Stimulated activated CD8-positive, alpha-beta memory T cell treated with anti-CD3 and anti-CD28 coated beads, Interleukin-4, amount 100 ng/mL, for 48 hours (primary cell): ENCODE data around the gene TTF1.
"Not testable (repeated sequence)": the region's sequence is repeated elsewhere in the genome, so short reads cannot be mapped to it uniquely, and the experiment has no call there.

Experiments used
- DNase-seq: peaks from one replicate; pipeline ENCODE4 v3.0.0-alpha.2; 2020

TTF1 gene

DNA sequence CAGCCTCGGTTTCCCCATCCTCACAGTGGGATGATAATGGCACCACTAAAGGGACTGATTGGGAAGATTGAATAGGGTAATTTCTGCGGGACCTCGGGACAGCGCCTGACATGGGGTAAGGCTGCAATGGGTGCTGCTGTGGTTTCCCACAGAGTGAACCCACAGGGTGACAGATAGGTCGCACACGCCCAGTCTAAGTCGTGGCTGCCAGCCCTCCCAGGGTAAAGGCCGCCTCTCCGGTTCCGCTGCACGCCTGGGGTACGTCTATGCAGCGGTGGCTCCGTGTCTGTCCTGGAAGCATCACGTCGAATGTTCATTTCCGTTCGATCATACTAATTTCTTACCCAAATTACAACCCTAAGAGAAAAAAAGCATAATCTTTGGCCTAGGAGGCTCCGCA lies 4.0 kb upstream of the TTF1 start:
- DNase-seq, result peak; percentile 28

DNA sequence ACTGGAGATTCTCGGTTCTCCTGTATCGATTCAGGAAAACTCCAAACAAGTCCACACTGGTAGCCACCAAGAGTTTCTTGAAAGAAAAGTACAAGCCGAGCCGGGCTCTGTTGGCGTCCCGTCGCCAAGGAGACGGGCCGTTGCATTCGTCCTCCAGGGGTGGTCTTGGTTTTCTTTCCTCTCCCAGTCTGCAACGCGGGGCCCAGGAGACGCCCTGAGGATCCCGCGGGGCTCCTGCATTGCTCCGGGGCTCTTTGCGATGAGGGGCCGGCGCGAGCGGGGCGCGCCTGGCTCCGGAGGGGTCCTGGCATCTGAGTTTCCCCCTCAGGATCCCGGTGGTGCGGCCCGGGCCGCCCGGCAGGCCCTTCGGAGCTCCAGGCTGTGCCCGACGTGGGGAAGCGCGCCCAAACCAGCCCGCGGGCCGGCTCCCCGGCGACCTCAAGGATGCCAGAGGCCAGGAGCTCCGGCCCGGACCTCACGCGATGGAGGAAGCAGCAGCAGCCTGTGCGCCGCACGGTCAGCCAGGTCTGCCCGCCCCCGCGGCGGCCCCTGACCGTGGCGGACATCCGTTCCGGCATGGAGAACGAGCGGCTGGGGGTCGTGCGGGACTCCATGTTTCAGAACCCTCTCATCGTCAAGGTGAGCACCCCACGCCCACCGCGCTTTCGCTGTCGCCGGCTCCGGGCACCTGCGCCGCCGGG lies 3.3 kb upstream of the TTF1 start, which contains the start of gene CFAP77:
CFAP77 (plus strand) TSS at position 384 of the 701 bp plus-strand sequence; CDS start at position 445, 61 bp downstream.
- peak; percentile 47 for DNase-seq

DNA sequence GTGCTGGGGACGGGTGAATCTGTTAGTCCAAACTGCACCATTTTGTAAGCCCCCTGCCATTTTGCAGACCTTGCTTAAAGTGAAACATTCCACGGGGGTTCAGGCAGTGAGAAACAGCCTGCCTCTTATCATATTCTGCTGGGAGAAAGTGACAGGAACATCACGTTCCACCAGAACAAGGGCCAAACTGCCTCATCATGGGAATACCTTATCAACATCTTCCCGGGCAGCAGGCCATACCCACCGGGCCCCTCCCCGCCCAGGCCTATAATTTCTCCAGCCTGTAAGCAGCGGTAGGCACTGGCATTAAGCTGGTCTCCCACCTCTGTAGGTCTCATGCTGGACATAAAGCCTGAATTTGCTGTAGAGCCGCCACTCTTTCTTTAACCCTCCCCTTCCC lies 1.9 kb upstream of the TTF1 start:
- no peak for DNase-seq

DNA sequence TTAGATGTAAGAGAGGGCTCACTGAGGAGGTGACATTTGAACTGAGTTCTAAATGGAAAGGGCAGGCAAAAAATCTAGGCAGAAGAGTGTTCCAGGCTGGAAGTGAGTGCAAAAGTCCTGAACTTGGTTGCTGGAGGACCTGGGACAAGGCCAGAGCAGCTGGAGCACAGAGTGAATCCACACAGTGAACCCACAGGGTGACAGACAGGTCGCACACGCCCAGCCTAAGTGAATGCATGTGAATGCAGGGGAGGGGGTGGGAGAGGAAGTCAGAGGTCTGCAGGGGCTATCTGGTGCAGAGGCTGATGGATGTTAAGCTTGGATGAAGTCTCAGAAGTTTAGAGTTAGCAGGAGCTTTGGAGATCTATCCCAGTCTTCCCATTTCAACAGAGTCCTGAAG lies 556 bp upstream of the TTF1 start:
- DNase-seq, result no peak

DNA sequence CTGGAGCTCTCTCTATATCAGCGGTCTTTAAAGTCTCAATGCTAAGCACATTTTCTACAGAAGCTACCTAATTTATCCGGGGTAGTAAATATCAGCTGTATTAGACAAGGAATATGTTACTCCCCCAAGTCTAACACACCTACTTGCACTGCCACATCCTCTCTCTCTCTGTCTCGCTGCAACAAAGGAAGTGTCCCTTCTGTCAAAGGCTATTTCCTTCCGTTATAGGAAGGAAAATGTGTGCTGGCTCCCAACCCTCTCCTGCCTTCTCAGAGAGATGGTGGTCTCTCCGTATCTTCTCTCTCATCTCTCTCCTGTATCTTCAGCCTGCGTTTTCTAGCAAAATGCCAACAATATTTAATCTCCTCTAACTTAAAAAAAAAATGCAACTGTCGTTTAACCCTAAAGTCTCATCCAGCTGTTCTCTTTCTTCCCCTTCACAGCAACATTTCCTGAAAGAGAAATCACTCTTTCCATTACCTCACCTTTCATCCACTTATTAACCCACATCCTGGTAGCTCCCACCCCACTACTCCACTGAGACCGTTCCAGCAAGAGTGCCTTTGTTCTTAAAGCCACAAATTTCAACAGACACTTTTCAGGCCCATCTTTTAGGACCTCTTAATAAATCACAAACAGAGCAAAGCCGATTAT lies 2.3 kb downstream of the TTF1 start:
- DNase-seq, result peak; percentile 37

DNA sequence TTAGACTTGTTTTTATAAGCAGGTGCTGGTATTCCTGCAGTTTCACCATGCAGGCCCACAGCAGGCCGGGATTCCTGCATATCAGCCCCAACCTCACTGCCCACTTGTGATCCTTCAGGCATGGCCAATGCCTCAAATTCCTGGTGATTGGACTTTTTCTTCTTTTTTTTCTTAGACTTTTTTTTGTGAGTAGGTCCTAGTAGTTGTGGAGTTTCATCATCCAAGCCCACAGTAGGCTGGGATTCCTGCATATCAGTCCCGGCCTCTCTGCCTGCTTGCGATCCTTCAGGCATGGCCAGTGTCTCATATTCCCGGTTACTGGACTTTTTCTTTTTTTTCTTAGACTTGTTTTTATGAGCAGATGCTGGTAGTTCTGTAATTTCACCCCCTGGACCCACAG lies 4.8 kb downstream of the TTF1 start:
- DNase-seq, result no peak

DNA sequence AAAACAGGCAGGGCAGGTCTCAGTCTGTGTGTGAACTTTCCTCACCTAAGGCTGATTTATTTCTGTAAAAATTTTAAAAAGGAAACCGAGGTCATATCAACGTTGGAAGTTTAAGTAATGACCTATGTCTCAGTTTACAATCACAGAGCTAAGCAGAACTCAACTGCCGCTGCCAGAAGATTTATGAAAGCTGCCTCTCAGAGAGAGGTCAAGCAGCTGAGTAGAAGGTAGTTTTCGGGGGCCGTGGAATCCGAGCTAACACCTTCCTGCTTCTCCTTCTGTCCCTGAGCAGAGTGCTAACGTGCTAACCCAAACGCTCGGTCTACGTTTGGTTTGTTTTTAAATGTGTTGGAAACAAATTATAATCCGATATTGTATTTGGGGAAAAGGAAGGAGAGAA lies 11.1 kb downstream of the TTF1 start:
- DNase-seq, result no peak

DNA sequence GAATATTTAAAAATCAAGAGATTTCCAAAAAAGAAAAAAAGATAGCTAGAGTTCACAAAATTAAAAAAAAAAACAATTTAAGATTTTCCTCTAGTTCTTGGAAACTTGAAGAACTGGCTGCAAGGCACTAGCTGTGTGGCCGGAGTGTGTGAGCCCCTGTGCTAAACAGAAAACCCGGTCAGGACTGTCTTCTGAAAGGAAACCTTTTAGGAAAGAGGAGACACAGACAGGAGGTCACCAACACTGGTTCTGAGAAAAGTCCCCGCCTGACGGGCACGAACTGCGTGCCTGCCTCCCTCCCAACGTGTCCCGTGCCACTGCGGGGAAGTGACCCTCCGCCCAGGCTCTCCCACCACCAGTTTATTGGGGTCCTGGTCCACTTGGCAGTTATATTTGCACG lies 15.2 kb downstream of the TTF1 start:
- no peak for DNase-seq

DNA sequence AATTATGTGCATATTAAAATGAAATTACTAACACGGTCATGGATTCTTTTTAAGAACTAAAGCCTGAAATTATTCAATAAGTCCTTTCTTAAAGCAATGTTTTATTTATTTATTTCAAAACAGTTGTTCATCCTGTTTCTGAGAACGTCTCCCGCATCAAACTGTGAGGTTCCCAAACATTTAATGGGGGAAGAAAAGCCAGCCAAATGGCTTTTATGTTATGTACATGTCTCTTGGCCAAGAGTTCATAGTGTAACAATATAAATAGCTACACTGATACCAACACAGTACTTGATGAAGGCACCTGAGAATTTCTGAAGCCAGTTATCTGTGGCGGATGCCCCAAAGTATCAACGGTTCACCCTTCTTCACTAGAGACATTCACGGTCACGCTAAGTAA lies 15.7 kb downstream of the TTF1 start:
- no peak for DNase-seq

DNA sequence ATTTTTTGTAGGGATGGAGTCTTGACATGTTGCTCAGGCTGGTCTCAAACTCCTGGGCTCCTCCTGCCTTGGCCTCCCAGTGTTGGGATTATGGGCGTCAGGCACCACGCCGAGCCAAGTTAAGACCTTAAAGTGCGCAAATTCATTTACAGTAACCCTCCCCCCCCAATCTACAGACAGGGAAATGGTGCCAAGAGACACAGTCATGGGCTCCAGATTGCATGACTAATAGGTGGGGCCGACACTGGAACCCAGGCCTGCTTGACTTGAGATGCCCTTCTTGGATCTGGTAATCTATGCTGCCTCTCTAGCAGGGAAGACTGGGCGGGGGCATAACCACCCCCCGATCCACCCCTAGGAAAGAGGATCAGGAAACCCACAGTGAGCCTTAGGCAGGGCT lies 19.5 kb downstream of the TTF1 start:
- DNase-seq, result no peak

DNA sequence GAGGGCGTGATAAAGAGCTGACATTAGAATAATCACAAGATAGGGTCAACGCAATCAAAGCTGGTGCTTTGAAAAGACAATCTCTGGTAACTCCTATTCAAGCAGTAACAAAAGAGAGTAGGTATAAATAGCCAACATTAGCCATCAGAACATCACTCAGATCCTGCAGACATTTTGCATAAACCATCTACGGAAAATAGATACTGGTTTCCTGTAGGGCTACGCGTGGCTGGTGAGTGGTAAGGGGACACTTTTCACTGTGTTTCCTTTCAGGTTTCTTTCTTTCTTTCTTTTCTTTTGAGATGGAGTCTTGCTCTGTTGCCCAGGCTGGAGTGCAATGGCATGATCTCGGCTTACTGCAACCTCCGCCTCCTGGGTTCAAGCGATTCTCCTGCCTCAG lies 22.3 kb downstream of the TTF1 start:
- no peak for DNase-seq

DNA sequence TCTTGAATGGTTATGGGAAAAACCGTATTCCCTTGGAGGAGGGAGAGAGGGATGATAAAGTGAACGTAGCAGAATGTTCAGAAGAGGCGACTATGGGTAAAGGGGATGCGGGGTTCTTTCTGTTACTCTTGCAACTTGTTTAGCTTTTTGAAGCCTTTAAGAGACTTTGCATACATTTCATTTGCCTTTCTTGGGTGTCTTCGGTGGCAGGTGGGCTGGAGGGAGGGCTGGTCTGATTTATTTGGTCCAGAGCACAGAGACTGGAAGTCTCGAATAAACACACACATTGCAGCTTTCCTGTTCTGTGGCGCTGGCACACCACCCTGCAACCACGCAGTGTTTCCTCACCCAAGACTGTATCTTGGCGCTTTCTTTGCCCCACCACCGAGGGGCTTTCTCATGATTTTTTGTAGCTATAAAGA lies 23.2 kb downstream of the TTF1 start:
- DNase-seq, result no peak

DNA sequence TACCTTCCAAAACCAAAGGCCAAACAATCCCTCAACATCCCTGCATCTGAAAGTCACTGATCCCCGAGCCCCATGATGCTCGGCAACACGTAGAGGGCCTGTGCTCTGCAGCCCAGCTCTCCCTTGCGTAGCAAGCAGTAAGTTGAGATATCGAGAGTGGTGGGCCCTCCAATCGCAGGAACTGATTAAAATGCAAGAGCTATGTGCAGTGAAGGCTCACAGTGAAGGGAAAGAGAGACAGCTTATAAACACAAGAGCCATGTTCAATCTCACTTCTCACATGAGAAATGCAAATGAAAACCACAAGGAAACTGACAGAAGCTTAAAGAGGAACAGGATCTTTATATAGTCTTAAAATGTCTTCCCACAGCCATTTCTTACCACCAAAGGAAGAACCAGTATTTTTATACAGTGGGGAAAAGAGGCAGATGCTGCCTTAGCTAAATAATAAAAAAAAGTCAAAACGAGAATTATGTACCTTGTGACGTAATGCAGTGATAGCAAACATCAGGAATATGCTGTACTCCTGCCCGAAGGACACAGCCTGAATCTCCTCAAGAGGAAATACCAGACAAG lies 24.6 kb downstream of the TTF1 start:
- DNase-seq, result no peak

DNA sequence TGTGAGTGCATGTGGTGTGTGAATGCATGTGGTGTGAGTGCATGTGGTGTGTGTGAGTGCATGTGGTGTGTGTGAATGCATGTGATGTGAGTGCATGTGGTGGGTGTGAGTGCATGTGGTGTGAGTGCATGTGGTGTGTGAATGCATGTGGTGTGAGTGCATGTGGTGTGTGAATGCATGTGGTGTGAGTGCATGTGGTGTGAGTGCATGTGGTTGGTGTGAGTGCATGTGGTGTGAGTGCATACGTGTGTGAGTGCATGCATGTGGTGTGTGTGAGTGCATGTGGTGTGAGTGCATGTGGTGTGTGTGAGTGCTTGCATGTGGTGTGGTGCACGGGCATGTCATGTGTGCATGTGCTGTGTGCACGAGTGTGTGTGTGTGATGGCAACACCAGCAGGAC lies 28.2 kb downstream of the TTF1 start:
- not testable (repeated sequence) for DNase-seq

DNA sequence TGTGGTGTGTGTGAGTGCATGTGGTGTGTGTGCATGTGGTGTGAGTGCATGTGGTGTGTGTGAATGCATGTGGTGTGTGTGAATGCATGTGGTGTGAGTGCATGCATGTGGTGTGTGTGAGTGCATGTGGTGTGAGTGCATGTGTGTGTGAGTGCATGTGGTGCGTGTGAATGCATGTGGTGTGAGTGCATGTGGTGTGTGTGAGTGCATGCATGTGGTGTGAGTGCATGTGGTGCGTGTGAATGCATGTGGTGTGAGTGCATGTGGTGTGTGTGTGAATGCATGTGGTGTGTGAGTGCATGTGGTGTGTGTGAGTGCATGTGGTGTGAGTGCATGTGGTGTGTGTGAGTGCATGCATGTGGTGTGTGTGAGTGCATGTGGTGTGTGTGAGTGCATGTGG lies 28.9 kb downstream of the TTF1 start:
- not testable (repeated sequence) for DNase-seq

DNA sequence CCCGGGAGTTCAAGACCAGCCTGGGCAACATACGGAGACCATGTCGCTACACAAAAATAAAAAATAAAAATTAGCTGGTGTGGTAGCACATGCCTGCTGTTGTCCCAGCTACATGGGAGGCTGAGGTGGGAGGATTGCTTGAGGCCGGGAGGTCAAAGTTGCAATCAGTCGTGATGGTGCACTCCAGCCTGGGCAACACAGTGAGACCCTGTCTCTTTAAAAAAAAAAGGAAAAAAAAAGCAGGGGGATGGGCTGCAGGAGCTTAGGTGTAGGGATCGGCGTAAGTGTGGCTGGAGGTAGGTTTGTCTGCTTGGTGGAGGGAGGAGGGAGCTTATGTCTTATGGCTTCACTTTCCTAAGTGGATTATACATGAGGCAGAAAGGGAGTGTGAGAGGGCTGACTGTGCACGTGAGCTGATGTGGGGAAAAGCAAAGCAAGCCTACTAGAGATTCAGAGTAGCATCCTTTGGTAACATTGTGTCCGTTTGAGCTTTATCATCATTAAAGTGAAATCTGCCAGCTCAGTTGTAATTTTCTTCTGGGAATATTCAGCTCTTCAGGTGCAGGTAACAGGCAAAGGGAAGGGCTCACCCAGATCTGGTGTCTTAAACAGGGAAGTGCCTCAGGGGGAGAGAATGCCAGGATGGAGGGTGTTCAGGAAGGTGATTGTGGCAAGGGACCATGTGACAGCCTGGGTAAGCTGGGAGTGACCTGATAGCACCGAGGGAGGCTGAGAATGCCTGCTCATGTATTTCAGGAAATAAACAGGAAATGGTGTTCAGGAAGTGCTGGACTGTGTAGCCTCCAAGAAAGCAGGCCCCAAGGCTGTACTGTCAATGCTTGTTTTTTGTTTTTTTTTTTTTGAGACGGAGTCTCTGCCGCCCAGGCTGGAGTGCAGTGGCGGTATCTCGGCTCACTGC lies 34.2 kb downstream of the TTF1 start:
- no peak for DNase-seq

DNA sequence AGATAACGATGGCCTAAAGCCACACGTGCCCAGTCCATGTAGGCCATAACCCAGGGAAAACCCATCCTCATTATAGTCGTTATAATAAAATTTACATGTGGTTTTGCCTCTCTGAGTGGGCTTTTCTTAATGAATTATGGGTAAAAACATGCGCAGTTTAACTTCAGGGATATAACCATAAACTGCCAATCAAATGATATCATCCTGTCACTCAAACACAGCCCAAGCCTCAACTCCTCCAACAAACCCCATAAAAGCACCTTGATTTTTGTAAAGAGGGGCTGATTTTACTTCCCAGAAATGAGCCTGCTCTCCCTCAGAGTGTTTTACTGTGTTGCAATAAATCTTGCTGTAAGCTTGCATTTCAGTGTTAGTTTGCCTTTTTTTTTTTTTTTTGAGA lies 36.0 kb downstream of the TTF1 start:
- DNase-seq, result no peak

DNA sequence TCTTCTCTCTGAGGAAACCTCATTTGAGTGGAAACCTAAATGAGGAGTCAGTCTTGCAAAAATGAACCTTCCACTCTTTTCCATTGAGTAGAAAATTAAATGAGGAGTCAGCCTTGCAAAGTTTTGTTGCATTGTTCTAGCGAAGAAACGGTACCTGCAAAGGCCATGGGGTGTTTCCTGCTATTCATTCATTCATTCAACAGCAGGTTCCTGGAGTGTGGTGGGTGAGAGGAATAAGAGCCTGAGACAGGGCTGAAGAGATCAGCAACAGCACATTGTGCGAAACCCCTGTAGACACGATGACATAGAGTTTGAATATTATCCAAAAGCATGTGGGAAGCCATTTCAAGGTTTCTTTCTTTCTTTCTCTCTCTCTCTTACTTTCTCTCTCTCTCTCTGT lies 37.2 kb downstream of the TTF1 start:
- DNase-seq, result no peak

DNA sequence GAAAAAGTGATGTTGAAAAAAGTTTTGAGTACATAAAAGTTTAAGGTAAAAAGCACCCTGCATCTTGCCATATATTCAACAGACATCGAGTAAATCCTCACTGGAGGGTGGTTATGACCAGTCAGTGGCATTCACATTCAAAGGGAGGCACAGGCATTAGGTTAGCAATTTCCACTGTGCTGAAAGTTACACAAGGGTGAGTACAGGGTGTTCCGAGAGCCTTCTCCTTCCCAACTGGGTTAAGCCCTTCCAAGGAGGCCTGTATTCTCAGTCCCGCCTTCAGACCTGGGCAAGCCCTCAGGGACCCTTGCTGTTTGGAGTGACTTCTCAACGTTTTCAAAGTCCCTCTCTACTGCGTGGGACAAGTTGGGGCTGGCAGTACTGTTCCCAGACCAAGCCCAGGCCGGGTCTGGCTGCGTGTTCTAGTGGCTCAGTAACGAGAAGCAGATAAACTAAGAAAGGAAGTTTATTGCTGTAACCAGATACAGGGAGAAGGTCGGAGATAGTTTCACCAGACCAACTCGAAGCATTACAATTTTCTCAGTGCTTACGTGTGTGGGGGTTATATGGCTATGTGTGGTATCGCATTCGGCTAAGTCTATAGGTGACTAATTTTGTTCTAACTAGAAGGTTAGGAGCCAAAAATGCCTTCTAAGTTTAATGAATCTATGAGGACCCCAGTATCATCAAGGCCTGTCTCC lies 38.9 kb downstream of the TTF1 start:
- DNase-seq, result no peak

DNA sequence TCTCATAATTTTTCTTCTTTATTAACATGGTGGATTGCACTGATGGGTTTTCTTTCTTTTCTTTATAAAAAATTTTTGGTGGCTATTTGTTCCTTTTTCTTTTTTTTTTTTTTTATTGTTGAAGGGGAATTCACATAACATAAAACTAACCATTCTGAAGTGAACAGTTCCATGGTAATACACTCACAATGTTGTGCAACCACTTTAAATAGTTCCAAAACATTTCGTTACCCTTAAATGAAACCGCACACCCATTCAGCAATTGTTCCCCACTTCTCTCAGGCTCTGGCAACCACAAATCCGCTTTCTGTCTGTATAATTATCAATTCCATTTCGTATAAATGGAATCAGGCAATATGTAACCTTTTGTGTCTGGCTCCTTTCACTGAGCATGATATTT lies 40.2 kb downstream of the TTF1 start:
- no peak for DNase-seq

DNA sequence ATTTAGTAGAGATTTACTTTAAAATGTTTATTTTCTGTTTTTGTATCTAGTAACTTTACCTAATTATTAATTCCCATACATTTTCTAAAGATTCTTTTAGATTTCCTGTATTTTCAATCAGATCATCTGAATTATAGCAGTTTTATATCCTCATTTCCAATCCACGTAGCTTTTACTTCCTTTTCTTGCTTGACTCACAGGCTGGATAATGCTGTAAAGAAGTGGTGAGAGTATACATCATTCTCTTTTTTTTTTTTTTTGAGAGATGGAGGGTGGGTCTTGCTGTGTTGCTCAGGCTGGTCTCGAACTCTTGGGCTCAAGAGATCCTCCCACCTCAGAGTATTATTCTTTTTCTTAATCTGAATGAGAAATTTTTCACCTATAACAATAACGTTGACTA lies 40.7 kb downstream of the TTF1 start:
- no peak for DNase-seq

DNA sequence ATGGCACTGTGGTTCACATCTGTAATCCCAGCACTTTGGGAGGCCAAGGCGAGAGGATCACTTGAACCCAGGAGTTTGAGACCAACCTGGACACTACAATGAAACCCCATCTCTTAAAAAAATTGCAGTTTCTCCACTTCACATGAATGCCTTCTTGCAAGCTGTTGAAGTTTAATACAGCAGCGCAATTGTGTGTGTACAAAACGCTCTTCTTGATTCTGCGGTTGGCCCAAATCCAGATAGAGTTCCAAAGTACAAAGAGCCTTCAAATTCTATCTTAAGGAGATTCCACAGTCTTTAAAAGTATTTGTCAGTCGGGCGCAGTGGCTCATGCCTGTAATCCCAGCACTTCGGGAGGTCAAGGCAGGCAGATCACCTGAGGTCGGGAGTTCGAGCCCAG lies 42.6 kb downstream of the TTF1 start:
- no peak for DNase-seq

DNA sequence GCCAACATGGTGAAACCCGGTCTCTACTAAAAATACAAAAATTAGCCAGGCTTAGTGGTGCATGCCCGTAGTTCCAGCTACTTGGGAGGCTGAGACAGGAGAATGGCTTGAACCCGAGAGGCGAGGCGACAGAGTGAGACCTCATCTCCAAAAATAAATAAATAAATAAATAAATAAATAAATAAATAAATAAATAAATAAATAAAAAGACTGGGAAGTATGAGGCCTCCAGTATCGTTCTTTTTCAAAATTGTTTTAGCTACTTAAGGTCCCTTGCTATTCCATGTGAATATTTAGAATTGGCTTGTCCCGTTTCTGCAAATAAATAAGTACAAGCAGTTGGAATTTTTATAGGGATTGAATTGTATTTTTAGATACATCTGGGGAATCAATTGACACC lies 48.9 kb downstream of the TTF1 start:
- no peak for DNase-seq
